ENCODE results near the gene ZNF385B. TPM values are rescaled to one million over a fixed set of nuclear protein-coding genes. Genes with fewer than 3 reads are reported as not detected.

ZNF385B gene
- total RNA-seq, 4 donors from 2014 or later, result 2.2 to 5.0 (median 4.0) TPM

DNA sequence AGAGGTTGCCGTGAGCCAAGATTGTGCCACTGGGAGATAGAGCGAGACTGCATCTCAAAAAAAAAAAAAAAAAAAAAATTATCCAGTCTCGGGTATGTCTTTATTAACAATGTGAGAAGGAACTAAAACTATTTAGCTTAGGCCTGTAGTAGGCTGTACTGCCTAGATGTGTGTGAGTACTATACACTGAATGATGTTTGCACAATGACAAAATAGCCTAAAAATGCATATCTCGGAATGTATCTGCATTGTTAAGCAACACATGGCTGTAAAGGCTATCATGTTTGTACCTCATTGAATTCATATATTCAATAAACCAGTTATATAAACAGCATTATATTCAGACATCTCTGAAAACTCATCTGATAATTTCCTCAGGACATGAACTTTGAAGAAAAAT is 405.6 kb downstream of the ZNF385B start:
- Histone ChIP-seq H3K4me3 (no peak overlapping the region), H3K36me3 (no peaks in the 10 kb centered on the region), H3K4me1 (peaks cover 0 to 9% (median 4%) of the 10 kb centered on the region in 4 donors), H3K27me3 (no peaks in the 10 kb centered on the region), H3K27ac (replicated peaks in 1 of 4) (no peak overlapping the region), H3K9me3 (no peaks in the 10 kb centered on the region)
- WGBS, result 87% methylated on average over 4 of the region's 4 CpGs
- intact Hi-C loops (cut with DNase I), result no loop called here
- no peak for TF ChIP-seq EP300 (IDR thresholded peaks at IDR 0.05)
- DNase-seq (ENCODE audit: extremely low spot score), result no peak

DNA sequence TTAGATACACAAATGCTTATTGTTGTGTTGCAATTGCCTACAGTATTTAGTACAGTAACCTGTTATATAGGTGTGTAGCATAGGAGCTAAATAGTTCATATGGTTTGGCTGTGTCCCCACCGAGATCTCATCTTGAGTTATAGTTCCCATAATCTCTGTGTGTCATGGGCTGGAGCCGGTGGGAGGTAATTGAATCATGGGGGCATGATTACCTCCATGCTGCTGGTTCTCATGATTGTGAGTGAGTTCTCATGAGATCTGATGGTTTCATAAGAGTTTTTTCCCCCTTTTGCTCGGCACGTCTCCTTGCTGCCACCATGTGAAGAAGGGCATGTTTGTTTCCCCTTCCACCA is 406.3 kb downstream of the ZNF385B start:
- DNase-seq (ENCODE audit: extremely low spot score), result no peak
- no peaks in the 10 kb centered on the region for H3K27me3 ChIP-seq
- no peak overlapping the region for H3K4me3 ChIP-seq
- 65% methylated on average over 4 of the region's 4 CpGs for WGBS
- intact Hi-C loops (cut with DNase I), result no loop called here
- no peaks in the 10 kb centered on the region for H3K36me3 ChIP-seq
- H3K9me3 ChIP-seq, result no peaks in the 10 kb centered on the region
- peaks cover 0 to 2% (median under 1%) of the 10 kb centered on the region in 4 donors for H3K4me1 ChIP-seq
- TF ChIP-seq POLR2A (IDR thresholded peaks at IDR 0.05; ENCODE audit: low read depth) (no peak), EP300 (IDR thresholded peaks at IDR 0.05) (no peak), POLR2AphosphoS5 (IDR thresholded peaks at IDR 0.05) (no peak)
- TF ChIP-seq, protein P1, sequence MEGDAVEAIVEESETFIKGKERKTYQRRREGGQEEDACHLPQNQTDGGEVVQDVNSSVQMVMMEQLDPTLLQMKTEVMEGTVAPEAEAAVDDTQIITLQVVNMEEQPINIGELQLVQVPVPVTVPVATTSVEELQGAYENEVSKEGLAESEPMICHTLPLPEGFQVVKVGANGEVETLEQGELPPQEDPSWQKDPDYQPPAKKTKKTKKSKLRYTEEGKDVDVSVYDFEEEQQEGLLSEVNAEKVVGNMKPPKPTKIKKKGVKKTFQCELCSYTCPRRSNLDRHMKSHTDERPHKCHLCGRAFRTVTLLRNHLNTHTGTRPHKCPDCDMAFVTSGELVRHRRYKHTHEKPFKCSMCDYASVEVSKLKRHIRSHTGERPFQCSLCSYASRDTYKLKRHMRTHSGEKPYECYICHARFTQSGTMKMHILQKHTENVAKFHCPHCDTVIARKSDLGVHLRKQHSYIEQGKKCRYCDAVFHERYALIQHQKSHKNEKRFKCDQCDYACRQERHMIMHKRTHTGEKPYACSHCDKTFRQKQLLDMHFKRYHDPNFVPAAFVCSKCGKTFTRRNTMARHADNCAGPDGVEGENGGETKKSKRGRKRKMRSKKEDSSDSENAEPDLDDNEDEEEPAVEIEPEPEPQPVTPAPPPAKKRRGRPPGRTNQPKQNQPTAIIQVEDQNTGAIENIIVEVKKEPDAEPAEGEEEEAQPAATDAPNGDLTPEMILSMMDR (IDR thresholded peaks at IDR 0.05), result no peak
- no peak overlapping the region for H3K27ac ChIP-seq (replicated peaks in 1 of 4)

- H3K4me1 ChIP-seq, result no peaks in the 10 kb centered on the region
- TF ChIP-seq POLR2A (IDR thresholded peaks at IDR 0.05; ENCODE audit: low read depth) (no peak), EP300 (IDR thresholded peaks at IDR 0.05) (no peak), POLR2AphosphoS5 (IDR thresholded peaks at IDR 0.05) (no peak)
- TF ChIP-seq, protein P1 (IDR thresholded peaks at IDR 0.05), result no peak
- DNase-seq (ENCODE audit: extremely low spot score), result no peak
These were observed 406.8 kb downstream of the ZNF385B start for GRCh38 chr2:179454443-179455171.

DNA sequence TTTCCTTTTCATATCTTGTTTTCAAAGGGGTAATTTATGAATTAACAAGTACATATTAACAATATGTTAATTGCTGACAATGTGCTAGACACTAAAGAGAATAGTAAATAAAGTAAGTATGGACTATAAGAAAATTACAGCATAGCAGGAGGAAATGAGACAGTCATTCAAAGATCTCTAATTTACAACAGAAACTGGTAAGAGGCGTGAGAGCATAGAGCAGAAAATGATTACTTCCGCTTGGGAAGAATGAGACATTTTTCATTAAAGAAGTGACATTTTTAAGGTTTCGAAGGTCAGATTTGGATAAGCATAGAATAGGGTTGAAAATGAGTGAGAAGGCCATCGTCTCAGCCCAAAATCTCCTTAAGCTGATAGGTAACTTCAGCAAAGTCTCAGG is 412.4 kb downstream of the ZNF385B start:
- TF ChIP-seq EP300 (IDR thresholded peaks at IDR 0.05) (no peak), POLR2A (IDR thresholded peaks at IDR 0.05; ENCODE audit: low read depth) (no peak)
- DNase-seq (ENCODE audit: extremely low spot score), result no peak
- H3K27ac ChIP-seq (replicated peaks in 1 of 4), result no peak overlapping the region

More at GRCh38 chr2:179454443-179455171, 406.8 kb downstream of the ZNF385B start:
- no peaks in the 10 kb centered on the region for H3K9me3 ChIP-seq
- H3K4me3 ChIP-seq, result no peak overlapping the region
- intact Hi-C loops (cut with DNase I), result no loop called here
- no peaks in the 10 kb centered on the region for H3K27me3 ChIP-seq
- no peaks in the 10 kb centered on the region for H3K36me3 ChIP-seq
- H3K27ac ChIP-seq (replicated peaks in 1 of 4), result no peak overlapping the region

GRCh38 chr2:179447839-179448447 is 413.5 kb downstream of the ZNF385B start:
- WGBS, result 0% methylated on average over 1 of the region's 1 CpG
- intact Hi-C loops (cut with DNase I), result no loop called here

More for the DNA sequence above, 412.4 kb downstream of the ZNF385B start:
- 92% methylated on average over 4 of the region's 4 CpGs for WGBS
- intact Hi-C loops (cut with DNase I), result no loop called here
- H3K36me3 ChIP-seq, result no peaks in the 10 kb centered on the region
- H3K9me3 ChIP-seq, result no peaks in the 10 kb centered on the region
- no peak overlapping the region for H3K4me3 ChIP-seq
- no peaks in the 10 kb centered on the region for H3K27me3 ChIP-seq
- H3K4me1 ChIP-seq, result peaks cover 0 to 7% (median 6%) of the 10 kb centered on the region in 4 donors

DNA sequence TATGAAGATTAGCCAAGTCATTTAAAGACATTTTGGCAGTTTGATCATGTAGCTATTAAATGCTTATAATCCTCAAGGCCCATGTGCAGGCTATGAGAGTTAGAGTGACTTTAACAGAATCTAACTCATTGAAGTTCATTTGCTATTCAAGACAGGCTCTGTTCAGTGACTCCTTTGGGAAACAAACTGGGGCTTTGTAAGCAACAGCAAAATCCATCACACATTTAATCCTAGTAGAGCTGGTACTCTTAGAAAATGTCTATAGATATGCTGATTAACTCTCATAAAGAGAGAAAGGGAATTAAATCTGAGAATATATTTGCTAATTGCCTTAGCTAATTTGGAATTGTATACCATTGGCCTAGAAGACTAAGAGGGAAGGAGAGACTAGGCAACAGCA is 414.0 kb downstream of the ZNF385B start:
- DNase-seq (ENCODE audit: extremely low spot score), result no peak
- Histone ChIP-seq H3K4me3 (no peak overlapping the region), H3K9me3 (no peaks in the 10 kb centered on the region), H3K27me3 (no peaks in the 10 kb centered on the region), H3K36me3 (no peaks in the 10 kb centered on the region), H3K4me1 (peaks cover 0 to 19% (median 10%) of the 10 kb centered on the region in 4 donors), H3K27ac (replicated peaks in 1 of 4) (no peak overlapping the region)
- no peak for TF ChIP-seq POLR2AphosphoS5 (IDR thresholded peaks at IDR 0.05)
- intact Hi-C loops (cut with DNase I), result no loop called here

More at GRCh38 chr2:179447839-179448447, 413.5 kb downstream of the ZNF385B start:
- no peak for DNase-seq (ENCODE audit: extremely low spot score)
- no peak overlapping the region for H3K4me3 ChIP-seq
- H3K9me3 ChIP-seq, result no peaks in the 10 kb centered on the region
- peaks cover 0 to 18% (median 10%) of the 10 kb centered on the region in 4 donors for H3K4me1 ChIP-seq
- no peaks in the 10 kb centered on the region for H3K36me3 ChIP-seq
- TF ChIP-seq POLR2A (IDR thresholded peaks at IDR 0.05; ENCODE audit: low read depth), result no peak
- H3K27ac ChIP-seq (replicated peaks in 1 of 4), result no peak overlapping the region
- H3K27me3 ChIP-seq, result no peaks in the 10 kb centered on the region

Measured in esophagus muscularis mucosa (tissue), 4 donors.